NCI-H2196 treated with DMSO at 0.1 percent for 48 hours (cell line): Measurements from ENCODE around the gene ZRSR2.
A peak's percentile ranks its signal among the peaks of the same experiment; 100 is the strongest.

Experiments used
- DNase-seq: peaks from one replicate; lab custom pipeline; 2025; ENCODE audit not compliant: unreplicated experiment; lab: John Stamatoyannopoulos, UW

ZRSR2 gene

DNA sequence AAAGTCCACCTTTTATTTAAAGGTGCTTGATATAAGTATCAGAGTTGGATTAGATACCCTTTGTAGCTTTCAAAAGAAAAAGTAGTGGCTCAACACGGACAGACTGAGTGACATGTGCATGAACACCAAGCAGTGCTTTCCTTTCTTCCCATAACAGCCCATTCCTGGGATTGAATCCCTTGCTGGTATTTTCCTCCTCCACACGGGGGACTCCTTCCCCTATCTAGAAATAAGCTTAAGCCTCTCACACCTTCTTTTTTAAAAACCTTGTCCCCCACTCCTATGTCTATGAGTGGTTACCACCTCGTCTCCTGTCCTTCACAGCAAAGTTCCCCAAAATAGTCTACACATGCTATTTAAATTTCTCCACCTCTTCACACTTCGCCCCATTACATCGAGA lies 59.3 kb downstream of the ZRSR2 start:
- no peak for DNase-seq

DNA sequence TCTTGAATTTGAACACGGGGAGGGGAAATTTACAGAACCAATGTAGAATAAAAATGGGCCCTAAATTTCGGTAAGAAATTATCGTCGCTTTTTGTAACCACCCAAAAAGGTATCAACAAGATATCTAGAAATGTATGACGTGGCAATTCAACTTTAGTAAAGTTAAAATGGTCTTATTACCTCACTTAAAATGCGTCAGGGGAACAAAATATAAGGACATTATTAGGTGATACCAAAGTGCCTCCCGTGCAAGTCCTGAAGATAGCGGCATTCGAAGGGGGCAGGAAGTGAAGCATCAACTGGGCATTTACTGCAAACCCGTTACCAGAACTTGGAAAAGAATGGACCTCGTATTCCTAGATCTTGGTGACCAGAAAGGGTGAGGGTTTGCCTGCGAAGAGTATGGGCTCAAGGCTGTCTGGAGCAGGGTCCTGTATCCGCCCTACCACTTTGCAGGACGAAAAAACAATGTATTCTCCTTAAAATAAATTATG lies 63.3 kb downstream of the ZRSR2 start:
- DNase-seq: no peak

DNA sequence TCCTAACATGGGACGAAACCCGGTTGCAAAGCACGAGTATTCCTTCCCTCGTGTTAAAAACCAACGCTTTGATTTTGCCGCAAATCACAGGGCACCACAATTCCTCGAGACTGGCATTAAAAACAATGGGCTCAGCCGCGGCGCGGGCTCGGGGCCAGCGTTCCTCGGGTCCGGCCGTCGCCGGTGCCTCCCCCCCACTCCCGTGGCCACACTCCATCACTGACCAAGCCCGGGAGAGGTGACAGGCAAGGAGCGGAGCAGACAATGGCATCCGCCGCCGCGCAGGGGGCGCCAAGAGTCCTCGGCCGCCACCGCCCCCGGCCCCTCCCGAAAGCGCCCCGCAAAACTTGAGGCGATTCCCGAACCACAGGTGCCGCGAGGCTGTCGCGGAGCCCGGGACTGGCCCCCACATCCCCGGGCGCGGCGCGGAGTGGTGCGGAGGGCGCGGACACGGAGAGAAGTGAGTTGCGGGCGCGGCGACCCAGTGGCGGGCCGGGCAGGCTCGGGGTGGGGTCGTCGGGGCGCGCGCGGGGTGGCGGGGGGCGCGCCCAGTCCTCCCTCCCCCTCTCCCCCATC lies 63.9 kb downstream of the ZRSR2 start:
- DNase-seq: no peak

DNA sequence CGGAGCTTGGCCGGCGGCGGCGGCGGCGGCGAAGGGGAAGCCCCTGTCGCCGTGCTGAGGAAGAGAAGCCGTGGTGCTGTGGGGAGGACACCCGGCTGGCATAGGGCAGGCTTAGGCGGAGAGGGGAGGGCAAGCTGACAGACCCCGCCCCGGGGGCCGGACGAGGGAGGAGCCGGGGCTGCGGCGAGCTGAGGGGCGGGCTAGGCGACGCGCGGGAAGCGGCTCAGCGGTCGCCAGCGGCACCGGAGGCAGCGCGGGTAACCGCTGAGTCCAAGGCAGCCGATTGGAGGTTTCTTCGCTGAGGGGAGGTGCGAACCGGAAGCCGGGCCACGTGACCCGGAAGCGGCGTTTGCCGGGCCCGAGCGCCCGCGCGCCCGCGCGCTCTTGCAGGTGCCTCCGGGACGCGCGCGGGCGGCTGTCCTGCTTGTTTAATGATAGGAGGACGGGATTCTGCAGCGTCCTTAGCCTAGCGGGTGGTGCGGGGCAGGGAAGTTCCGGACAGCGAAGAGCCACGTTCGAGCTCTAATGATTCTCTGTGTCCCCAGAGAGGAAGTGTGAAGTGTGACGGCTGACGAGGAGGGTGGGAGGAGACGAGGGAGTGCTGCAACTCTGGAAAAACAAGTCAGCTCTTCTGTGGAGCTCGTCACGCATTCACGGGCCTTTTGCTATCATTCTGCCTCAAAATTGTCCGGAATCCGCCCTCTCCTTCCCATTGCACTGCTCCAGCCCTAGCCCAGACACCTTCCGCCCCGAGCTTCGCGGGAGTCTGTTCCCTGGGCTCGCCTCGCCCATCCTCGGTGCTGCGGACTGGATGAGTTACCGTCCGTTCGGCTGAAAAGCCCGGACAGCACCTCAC lies 64.7 kb downstream of the ZRSR2 start, which contains the start of gene AP1S2:
Gene AP1S2, minus strand, starts transcription at position 102 of the 856 bp plus-strand sequence. CDS start 2,289 bp downstream, outside the sequence.
- DNase-seq: peak; percentile 88

DNA sequence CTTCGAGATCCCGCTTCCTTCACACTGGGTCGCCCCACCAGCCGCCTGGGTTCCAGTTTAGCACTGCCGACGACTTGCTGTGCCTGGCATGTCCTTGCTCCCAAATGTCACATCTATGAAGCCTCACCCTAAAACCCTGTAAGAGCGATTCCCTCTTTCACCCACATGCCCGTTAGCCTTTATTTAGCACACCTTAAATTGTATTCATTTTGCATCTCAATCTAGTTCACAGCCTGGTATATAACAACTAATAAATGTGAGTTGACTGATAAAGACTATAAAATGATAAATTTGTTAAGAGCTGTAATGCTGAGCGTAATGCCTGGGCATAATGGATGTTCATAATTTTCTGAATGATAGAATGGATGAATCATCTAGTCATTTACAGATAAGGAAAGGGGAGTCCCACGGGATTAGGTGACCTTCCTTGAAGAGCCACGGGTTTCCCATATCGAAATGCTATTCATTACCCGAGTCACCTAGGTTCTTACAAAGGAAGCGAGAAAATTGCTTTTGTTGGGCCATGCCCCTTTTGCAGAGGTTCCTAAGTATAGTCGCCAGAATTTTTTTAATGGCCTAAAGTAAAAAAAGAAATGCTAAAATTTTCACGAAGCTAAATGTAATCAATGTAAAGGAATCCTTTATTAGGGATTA lies 65.4 kb downstream of the ZRSR2 start:
- DNase-seq: no peak

DNA sequence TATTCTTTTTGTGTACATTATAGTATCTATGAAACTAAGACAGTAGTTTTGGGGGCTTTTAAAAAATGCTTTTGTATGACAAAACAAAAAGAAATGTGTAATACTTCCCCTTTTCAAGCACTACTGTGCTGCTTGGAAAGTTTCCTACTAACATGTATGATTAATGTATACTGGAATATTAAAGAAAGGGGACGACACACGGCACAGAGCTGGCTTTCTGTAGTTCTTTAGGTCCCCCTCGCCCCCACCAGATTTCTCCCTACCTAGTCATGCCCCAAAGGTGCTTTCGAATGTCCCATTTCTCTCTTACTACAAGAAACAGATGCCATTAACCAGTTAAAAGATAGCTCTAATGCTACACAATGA lies 65.9 kb downstream of the ZRSR2 start:
- DNase-seq: no peak

DNA sequence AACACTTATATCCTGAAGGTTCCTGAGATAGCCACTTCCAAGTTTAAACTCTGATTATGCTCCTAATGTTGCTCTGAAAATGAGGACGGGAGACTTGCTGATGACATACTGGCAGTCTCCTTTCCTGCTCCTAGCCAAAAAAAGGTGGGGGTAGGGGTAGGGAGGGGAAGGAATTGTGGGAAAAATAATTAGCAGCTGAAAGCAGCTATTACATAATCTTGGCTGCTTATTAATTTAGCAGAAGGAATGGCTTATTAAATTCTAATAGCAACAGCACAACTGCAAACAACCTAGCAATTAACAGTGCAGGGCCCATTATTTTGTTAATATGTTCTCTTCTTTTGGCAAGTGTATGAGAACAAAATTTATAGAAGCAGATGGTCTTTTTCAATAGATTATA lies 66.4 kb downstream of the ZRSR2 start:
- no peak for DNase-seq

DNA sequence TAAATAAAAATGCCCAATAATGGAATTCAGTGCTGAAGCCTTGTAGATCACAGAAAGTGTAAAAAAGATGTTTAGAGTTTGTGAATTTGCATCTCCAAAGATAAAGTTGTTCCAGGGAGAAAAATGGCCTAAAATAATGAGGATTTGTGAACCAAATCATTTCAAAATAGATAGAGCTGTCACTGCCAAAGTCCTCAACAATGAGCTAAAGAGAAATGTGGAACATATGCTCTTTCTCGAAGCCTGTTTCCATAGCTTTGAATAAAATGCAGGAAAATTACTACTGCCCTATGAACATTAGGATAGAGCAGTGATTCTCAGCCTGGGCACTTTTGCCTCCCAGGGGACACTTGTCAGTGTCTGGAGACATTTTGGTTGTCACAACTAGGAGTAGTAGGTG lies 67.8 kb downstream of the ZRSR2 start:
- no peak for DNase-seq

DNA sequence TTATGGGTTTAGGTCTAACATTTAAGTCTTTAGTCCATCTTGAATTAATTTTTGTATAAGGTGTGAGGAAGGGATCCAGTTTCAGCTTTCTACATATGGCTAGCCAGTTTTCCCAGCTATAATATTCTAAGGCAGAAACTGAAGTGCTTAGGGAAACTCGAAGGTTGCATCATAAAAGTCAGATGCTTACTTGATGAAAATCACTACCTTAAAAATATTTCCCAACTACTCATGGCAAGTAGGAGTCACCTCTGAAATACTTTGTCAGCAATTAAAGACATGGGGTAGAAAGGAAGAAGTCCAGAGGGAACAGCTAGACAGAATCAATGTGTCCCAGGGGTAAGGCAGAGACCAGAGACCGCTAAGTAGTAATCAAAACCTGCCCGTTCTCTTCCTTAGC lies 70.6 kb downstream of the ZRSR2 start:
- DNase-seq: no peak

DNA sequence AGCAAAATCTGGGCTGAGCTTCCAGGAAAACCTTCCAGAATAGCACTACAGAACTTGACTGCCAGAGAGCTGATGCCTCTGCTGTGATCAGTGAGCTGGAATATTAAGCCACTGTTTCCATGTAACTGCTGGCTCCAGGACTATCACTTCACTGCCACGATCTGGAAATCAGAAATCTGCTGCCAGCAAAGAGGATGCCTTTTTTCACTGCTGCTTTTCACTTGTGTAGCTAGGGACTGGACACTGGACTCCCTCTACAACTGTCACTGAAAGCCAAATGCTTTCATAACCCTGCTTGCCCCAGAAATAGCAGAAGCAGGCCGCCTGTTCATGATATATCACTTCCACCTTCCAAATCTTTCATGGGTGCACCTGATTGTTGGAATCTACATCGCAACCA lies 73.7 kb downstream of the ZRSR2 start:
- DNase-seq: no peak

DNA sequence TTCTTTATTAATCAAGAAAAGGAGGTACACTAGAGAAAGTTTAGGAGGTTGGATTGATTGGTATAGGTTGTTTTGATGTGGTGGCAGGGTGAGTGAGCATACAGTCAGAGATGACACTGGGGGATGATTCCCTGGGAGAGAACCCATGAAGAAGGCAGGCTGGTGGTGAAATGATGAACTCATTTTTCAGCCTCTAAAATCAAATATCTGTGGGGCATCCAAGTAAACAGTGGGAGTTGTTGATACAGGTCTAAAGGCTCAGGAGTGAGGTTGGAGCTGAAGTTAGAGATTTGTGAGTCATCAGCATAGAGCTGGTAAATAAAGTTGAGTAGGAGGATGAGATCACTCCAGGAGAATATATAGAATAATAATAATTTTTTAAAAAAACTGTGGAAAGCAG lies 74.3 kb downstream of the ZRSR2 start:
- DNase-seq: no peak

DNA sequence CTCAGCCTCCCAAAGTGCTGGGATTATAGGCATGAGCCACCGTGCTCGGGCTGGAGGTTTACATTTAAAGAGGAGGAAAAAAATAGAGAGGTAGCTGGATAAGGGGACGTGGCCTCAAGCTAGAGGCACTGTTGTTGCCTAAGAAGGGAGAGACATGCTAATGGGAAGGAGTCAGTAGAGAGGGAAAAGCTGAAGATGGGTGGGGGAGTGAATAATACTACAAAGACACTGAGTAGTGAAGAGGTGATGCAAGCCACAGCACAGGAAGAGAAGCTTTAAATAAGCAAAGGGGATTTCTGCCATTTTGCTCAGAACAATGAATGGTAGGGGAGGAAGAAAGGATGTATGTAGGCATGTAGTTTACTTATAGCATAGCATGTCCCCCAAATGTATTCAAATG lies 75.9 kb downstream of the ZRSR2 start:
- no peak for DNase-seq

DNA sequence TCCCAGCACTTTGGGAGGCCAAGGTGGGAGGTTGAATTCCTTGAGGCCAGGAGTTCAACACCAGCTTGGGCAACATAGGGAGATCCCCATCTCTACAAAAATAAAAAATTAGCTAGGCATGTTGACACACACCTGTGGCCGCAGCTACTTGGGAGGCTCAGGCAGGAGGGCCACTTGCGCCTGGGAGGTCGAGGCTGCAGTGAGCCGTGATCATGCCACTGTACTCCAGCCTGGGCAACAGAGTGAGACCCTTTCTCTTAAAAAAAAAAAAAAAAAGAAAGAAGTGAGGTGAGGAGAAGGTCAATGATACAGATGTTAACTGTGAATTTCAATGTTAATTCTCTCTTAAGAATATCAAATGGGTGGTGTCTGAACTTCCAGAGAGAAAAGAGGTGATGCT lies 79.4 kb downstream of the ZRSR2 start:
- DNase-seq: no peak

DNA sequence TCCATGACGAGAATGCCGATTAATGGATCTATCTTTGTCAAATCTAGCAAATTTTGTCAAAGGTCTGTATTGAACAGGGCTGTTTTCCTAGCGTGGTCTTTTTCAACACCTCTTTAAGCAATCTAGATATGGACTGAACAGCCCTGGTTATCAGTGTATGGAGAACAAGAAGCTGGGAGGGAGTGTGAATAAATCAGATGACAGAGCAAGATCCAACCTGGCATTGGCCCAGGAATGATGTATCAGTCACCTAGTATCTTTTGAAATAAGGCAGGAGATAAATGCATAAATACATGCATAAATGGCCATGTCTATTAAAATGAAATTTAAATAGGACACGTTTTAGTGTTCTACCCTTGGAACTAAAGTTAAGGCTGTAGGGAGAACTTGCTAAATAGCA lies 80.0 kb downstream of the ZRSR2 start:
- DNase-seq: no peak
